HG02981 (cell line): ENCODE measurements around the gene ZC3H12C.
"Not testable (repeated sequence)": the region's sequence is repeated elsewhere in the genome, so short reads cannot be mapped to it uniquely, and the experiment has no call there.

Source experiments
- ATAC-seq: cut with Tn5 transposase; IDR thresholded peaks from one replicate; pipeline ENCODE4 v1.9.1; 2021; ENCODE audit warnings: mild to moderate bottlenecking, moderate library complexity; ENCODE audit not compliant: unreplicated experiment

ZC3H12C gene

GRCh38 chr11:110092515-110093406 lies at the start of gene ZC3H12C:
Gene ZC3H12C, plus strand, starts transcription at chr11:110093392. Its CDS starts 20 bp downstream, at chr11:110093412.
- peak; percentile 64 for ATAC-seq

- no peak for ATAC-seq
Measured at GRCh38 chr11:110044226-110044968, 48.8 kb upstream of the ZC3H12C start.

GRCh38 chr11:110046775-110047380 lies 46.3 kb upstream of the ZC3H12C start:
- ATAC-seq, result no peak

DNA sequence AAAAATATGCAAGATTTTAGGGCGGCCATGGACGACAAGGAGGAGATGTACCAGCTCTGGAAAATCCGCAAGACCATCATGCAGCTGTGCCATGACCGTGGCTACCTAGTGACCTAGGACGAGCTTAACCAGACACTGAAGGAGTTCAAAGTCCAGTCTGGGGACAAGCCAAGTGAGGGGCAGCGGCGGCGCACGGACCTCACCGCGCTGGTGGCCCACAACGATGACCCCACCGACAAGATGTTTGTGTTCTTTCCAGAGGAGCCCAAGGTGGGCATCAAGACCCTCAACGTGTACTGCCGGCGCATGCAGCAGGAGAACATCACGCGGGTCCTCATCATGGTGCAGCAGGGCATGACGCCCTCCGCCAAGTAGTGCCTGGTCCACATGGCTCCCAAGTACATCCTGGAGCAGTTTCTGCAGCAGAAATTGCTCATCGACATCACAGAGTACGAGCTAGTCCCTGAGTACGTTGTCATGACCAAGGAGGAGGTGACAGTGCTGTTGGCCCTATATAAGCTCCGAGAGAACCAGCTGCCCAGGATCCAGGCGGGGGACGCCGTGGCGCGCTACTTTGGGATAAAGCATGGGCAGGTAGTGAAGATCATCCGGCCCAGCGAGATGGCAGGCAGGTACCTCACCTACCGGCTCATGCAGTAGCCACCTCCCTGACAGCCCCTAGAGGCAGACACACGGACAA lies 43.5 kb upstream of the ZC3H12C start:
- ATAC-seq, result no peak

DNA sequence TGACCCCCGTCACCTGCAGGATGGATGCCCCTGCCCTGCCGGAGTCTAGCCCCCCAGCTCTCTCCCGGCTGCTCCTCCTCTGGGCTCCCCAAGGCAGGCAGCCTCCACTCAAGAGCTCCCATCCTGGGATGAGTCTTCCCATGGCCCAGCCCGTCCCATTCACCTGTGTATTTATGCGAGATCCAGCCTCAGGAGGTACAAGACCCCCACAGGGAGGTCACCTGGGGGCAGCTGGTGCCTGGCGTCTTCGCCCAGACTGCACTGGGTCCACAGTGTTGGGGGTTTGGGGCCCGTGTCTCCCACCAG lies 43.0 kb upstream of the ZC3H12C start:
- ATAC-seq, result no peak

- ATAC-seq, result no peak
Measured at GRCh38 chr11:110053848-110054414, 39.3 kb upstream of the ZC3H12C start.

DNA sequence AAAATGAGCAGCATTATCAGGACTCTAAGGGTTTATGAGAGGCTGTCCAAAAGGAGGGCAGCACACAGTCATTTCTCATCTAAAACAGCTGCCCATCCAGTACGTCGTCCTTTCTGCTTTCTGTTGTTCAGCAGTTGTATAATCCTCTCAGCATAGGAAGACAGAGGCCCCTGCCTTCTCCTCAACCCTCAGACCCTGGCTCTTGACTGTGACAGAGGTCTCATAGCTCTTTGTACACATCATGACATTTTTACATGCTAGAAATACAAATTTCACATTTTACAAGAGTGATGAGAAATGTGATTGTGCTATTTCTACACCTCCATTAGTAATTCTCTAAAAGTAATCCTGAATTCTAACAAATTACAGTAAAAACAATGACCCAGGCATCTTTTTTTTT lies 36.2 kb upstream of the ZC3H12C start:
- no peak for ATAC-seq

- ATAC-seq, result no peak
Measured at GRCh38 chr11:110059706-110060463, 33.3 kb upstream of the ZC3H12C start.

DNA sequence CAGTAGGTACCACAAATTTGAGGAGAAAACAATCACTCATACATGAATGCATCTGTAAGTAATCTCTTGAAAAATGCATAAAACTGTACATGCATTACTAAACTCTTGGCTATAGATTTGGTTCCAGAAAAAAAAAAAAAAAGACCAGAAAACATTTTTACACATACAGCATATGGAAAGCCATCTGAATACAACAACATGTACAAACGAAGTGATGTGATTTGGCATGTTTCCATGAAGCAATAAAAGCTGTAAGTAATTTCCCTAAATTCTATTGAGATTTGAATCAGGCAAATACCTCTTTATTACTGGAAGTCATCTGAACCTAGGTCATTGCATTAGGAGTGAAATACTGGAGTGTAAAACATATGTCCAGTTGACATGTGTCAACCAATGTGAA lies 31.9 kb upstream of the ZC3H12C start:
- ATAC-seq, result no peak

- ATAC-seq, result no peak
Measured at GRCh38 chr11:110062247-110062646, 30.9 kb upstream of the ZC3H12C start.

DNA sequence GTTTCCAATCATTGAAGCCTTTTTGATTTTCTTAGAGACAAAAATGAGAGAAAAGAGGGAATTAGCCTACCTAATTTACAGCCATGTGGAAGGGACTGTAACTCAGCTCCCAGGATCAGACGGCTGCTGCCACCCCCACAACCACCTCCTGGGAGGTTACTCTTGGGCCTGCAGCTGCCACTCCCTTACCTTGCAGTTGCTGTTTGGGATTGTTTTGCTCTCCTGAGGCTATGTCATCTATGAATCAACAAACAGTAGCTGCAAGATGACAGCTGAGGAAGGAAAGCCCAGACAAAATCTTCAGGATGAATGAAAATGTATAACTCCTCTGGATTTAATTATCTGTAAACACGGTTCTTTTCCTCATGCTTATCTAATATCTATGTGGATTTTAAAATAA lies 28.0 kb upstream of the ZC3H12C start:
- no peak for ATAC-seq

DNA sequence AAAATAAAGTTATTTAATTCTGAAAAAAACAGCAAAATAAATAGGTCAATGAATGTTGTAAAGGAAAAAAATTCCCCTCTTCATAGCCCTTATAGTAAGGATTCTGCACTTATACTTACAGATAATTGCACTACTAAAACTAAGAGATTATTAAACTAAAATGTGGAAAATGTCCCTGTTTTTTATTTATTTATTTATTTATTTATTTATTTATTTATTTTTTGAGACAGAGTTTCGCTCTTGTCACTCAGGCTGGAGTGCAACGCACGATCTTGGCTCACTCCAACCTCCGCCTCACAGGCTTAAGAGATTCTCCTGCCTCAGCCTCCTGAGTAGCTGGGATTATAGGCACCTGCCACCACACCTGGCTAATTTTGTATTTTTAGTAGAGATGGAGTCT lies 25.2 kb upstream of the ZC3H12C start:
- not testable (repeated sequence) for ATAC-seq

- ATAC-seq, result peak; percentile 37
Measured at GRCh38 chr11:110069158-110069737, 23.9 kb upstream of the ZC3H12C start.

GRCh38 chr11:110070176-110070575 lies 23.0 kb upstream of the ZC3H12C start:
- ATAC-seq, result no peak

DNA sequence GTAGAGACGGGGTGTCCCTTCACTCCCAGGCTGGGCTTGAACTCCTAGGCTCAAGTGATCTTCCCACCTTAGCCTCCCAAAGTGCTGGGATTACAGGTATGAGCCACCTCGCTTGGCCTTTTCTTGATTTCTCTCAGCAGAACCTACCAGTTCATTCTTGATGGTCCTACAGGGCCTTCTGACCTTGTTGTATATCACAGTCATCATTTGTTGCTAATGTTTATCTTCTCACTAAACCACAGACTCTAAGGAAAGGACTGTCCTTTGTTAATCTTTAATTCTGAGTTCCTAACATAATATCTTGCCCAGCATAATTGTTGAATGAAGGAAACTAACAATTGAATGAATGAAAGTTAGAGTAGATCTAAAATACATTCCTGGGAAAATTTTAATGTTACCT lies 22.0 kb upstream of the ZC3H12C start:
- ATAC-seq, result peak; percentile 62

DNA sequence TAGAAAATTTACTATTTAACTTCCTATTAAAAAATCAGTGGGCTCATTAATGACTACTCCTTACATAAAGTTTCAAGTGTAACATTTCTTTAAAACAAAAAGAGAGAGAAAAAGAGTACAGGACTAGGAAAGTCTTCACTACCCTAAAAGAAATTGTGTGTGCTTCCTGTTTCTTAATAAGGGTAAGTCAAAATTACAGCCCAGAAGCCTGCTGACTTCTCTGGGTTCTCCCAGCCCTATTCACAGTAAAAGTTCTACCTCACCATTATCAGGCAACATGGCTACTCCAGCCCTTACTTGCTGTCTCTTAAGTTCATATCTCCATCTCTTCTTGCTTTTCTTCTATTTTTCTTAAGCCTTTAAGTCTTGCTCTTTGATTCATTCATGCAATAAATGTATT lies 20.3 kb upstream of the ZC3H12C start:
- no peak for ATAC-seq

- ATAC-seq, result no peak
Measured at GRCh38 chr11:110074499-110074898, 18.7 kb upstream of the ZC3H12C start.

DNA sequence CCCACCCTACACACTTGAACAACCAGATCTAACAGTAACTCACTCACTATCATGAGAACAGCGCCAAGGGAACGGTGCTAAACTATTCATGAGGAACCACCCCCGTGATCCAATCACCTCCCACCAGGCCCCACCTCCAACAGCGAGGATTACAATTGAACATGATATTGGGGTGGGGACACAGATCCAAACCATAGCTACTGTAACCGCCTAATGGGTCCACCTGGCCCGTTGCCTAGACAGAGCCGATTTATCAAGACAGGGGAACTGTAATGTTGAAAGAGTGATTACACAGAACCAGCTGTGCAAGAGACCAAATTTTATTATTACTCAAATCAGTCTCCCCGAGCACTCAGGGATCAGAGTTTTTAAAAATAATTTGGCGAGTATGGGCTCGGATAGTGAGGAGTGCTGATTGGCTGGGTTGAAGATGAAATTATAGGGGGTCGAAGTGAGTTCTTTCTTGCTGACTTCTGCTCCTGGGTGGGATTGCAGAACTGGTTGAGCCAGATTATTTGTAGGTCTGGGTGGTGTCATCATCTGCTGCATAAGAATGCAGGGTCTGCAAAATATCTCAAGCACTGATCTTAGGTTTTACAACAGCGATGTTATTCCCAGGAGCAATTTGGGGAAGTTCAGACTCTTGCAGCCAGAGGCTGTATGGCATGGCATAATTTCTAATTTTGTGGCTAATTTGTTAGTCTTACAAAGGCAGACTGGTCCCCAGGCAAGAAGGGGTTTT lies 17.9 kb upstream of the ZC3H12C start:
- ATAC-seq, result no peak

GRCh38 chr11:110075847-110076208 lies 17.4 kb upstream of the ZC3H12C start:
- ATAC-seq, result no peak
